NCI-H774 (cell line): ENCODE data around the gene ARFGAP2.

ENCODE experiments used
- DNase-seq: peaks from one replicate; lab custom pipeline; 2025; lab: John Stamatoyannopoulos, UW

The ARFGAP2 gene

GRCh38 chr11:47148270-47148669 is 28.4 kb downstream of the ARFGAP2 start:
- DNase-seq, result no peak

DNA sequence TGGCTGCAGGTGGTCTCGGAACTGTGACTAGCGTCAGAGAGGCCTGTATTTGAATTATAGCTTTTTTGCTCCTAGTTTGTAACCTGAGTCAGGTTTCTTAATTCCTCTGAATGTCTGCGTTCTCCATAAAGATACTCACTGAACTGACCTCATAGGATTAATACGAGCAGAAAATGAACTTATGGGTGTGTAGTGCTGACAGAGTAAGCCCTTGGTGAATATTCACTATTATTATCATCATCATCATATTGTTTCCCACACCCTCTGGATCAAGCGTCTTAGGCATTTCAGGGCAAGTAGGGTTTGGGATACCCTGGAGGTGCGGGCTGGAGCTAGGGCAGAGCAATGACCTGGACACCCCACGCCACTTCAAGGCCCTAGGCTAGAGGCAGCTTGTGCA is 29.0 kb downstream of the ARFGAP2 start:
- DNase-seq, result no peak

GRCh38 chr11:47147250-47147649 is 29.4 kb downstream of the ARFGAP2 start:
- DNase-seq, result no peak

GRCh38 chr11:47144541-47144940 is 32.1 kb downstream of the ARFGAP2 start:
- no peak for DNase-seq

- peak; percentile 23 for DNase-seq
Observed at GRCh38 chr11:47143322-47143721, 33.4 kb downstream of the ARFGAP2 start.

- DNase-seq, result no peak
Observed at GRCh38 chr11:47139878-47140277, 36.8 kb downstream of the ARFGAP2 start.

GRCh38 chr11:47137476-47137875 is 39.2 kb downstream of the ARFGAP2 start:
- DNase-seq, result no peak

GRCh38 chr11:47136921-47137320 is 39.8 kb downstream of the ARFGAP2 start:
- no peak for DNase-seq

GRCh38 chr11:47136327-47136726 is 40.4 kb downstream of the ARFGAP2 start:
- DNase-seq, result no peak

- no peak for DNase-seq
Observed at GRCh38 chr11:47132981-47133380, 43.7 kb downstream of the ARFGAP2 start.

GRCh38 chr11:47132490-47132889 is 44.2 kb downstream of the ARFGAP2 start:
- no peak for DNase-seq

DNA sequence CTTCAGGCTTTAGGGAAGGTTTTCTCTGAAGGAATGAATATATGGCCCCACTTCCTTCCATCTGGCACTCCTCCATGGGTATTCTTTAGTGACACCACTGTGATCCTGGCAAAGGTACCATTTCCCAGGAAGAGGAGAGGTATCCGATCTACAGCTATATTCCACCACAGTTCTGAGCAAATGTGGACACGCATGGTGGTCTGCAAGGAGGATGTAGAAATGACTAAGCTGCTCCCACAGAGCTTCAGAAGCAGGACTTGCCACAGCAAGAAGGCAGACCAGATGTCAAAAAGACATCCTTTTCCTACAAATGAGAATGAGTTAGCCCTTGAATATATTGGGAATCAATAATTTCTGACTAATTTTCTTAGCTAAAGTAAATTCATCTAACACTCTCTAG is 45.5 kb downstream of the ARFGAP2 start:
- DNase-seq, result no peak

DNA sequence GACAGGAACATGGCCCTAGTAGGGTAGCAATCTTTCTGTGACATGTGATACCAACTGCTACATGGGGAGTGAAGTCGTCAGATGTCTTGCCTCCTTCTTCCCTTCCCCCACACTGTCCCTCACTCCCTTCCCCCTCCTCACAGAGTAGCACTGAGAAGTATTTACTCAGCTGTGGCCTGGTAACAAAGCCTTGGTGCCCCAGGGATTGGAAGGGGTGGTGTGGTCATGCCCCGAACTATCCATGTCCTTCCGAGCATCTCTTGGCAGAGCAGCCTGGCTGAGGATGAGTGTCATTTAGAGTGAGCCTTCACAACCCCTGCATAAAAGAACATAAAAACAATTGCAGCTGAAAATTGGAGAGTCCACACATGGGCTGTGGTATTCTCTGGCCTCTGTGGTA is 46.1 kb downstream of the ARFGAP2 start:
- DNase-seq, result peak; percentile 87

DNA sequence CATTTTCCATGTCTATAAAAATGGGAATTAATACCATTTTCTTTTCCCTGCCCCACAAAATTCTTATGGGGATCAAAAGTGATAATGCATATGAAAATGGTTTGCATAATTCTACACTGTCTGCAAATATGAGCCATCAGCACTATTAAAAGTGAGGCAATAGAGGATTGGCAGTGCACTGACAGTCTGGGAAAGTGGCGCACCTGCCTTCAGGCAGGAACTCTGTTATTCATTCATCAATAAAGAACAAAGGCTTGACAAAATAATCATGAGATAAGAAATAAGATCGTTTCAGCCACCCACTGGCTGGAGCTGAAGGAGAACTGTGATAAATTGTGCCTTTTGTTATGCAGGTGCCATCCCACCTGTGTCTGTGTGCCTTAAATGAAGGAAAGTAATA is 49.5 kb downstream of the ARFGAP2 start:
- DNase-seq, result peak; percentile 74

GRCh38 chr11:47125083-47125482 is 51.6 kb downstream of the ARFGAP2 start:
- DNase-seq, result no peak

DNA sequence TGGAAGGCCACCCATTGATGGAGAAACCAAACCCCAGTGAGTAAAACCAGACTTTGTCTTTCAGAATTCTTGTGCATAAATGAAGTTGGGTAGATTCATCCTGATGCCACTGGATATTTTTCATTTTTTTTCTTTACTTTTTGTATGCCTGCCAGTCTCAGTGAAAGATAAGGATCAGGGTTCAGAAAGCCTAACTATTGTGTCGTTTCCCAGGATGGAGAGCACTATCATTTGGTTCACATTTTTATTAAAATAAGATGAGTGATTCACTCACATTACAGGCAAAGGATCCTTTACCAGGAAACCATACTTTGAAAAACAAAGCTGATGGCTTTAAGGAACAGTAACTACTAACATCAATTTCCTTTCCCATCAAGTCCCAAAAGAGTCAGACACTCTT is 52.0 kb downstream of the ARFGAP2 start:
- no peak for DNase-seq

DNA sequence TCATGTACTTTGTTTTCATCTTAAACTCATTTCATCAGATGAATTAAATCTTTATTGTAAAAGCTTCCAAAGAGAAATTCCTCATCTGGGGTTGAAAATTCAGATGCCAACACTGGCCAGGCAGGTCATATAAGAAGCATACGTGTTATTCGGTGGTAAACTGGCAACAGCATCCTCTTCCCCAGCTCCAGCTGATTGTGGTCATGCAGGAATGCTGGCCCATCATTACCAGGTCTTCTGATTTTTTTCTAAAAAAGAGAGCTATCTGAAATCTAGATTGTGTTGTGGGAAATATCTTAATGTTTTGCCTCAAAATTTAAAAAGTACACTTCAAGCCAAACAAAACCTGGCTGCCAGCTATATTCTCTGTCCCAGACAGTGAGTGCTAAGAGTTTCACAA is 53.6 kb downstream of the ARFGAP2 start:
- DNase-seq, result no peak

DNA sequence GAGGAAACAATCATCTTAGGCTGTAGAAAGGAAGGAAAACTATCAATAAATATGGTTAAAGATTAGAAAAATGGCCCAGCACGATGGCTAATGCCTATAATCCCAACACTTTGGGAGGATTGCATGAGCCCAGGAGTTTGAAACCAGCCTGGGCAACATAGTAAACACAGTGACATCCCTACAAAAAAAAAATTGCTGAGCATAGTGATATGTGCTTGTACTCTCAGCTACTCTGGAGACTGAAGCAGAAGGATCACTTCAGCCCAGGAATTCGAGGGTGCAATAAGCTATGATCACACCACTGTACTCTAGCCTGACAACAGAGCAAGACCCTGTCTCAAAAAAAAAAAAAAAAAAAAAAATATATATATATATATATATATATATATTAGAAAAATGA is 54.9 kb downstream of the ARFGAP2 start:
- no peak for DNase-seq

DNA sequence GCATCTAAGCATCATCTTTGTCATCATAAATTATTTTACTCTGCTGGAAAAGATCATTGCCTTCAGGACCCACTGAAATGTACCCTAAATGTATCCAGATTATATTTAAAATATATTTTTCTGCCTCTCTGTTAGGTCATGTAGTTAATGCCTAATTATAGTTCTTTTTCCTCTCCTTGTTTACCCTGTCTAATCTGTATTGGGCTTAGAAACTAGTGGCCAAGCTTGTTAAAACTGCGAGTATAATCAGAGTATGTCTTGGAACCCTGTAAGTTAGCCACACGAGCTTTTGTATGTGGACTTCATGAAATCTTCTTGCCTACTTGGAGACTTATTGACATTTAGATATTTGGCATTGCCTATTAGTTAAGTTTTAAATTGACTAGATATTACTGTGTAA is 55.6 kb downstream of the ARFGAP2 start:
- no peak for DNase-seq

DNA sequence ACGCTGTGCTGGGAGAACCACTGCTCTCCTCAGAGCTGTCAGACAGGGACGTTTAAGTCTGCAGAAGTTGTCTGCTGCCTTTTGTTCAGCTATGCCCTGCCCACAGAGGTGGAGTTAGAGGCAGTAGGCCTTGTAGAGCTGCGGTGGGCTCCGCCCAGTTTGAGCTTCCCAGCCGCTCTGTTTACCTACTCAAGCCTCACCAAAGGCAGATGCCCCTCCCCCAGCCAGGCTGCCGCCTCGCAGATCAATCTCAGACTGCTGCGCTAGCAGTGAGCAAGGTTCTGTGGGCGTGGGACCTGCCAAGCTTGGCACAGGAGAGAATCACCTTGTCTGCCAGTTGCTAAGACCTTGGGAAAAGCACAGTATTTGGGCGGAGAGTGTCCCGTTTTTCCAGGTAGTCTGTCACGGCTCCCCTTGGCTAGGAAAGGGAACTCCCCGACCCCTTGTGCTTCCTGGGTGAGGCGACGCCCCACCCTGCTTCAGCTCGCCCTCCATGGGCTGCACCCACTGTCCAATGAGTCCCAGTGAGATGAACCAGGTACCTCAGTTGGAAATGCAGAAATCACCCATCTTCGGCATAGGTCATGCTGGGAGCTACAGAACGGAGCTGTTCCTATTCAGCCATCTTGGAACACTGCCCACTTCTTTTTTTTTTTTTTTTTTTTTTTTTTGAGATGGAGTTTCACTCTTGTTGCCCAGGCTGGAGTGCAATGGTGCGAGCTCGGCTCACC is 57.6 kb downstream of the ARFGAP2 start:
- peak; percentile 93 for DNase-seq
